Eye (tissue), 1 donor: ENCODE data around the gene FGFRL1.

ENCODE experiments used
- DNase-seq: peaks from one replicate; pipeline ENCODE4 v3.0.0-alpha.2; 2015

FGFRL1 gene

GRCh38 chr4:1055721-1056590, 44.5 kb downstream of the FGFRL1 start:
- peak; percentile 58 for DNase-seq

- DNase-seq, result no peak
Observed at GRCh38 chr4:1056671-1057402, 45.4 kb downstream of the FGFRL1 start.

- DNase-seq, result no peak
Observed at GRCh38 chr4:1057403-1057745, 45.9 kb downstream of the FGFRL1 start.

- DNase-seq, result no peak
Observed at GRCh38 chr4:1058198-1058996, 47.0 kb downstream of the FGFRL1 start.

- DNase-seq, result no peak
Observed at GRCh38 chr4:1058997-1059665, 47.7 kb downstream of the FGFRL1 start.

GRCh38 chr4:1060121-1060520, 48.7 kb downstream of the FGFRL1 start:
- no peak for DNase-seq

GRCh38 chr4:1060621-1061020, 49.2 kb downstream of the FGFRL1 start:
- no peak for DNase-seq

GRCh38 chr4:1061056-1061700, 49.8 kb downstream of the FGFRL1 start:
- no peak for DNase-seq

GRCh38 chr4:1061760-1062159, 50.3 kb downstream of the FGFRL1 start:
- DNase-seq, result no peak

GRCh38 chr4:1062419-1062818, 51.0 kb downstream of the FGFRL1 start:
- DNase-seq, result no peak

GRCh38 chr4:1065732-1066131, 54.3 kb downstream of the FGFRL1 start:
- no peak for DNase-seq

GRCh38 chr4:1069394-1069793, 58.0 kb downstream of the FGFRL1 start:
- DNase-seq, result no peak

- peak; percentile 69 for DNase-seq
Observed at GRCh38 chr4:1072830-1073446, 61.5 kb downstream of the FGFRL1 start.

GRCh38 chr4:1074077-1074476, 62.7 kb downstream of the FGFRL1 start:
- no peak for DNase-seq

GRCh38 chr4:1075225-1075624, 63.8 kb downstream of the FGFRL1 start:
- no peak for DNase-seq

- DNase-seq, result no peak
Observed at GRCh38 chr4:1075809-1076699, 64.6 kb downstream of the FGFRL1 start.
